Right forelimb (tissue), 1 donor: Measurements from ENCODE around the gene ZNF219.

Experiments used
- DNase-seq: peaks from one replicate; pipeline ENCODE4 v3.0.0-alpha.2; 2018

ZNF219 gene

GRCh38 chr14:21063479-21063878 lies 35.0 kb downstream of the ZNF219 start:
- DNase-seq, result no peak

- DNase-seq, result no peak
These were observed 37.1 kb downstream of the ZNF219 start for GRCh38 chr14:21061347-21061668.

GRCh38 chr14:21060614-21061346 lies 37.7 kb downstream of the ZNF219 start:
- DNase-seq, result no peak

- DNase-seq, result no peak
These were observed 38.4 kb downstream of the ZNF219 start for GRCh38 chr14:21059842-21060613.

GRCh38 chr14:21058903-21059302 lies 39.6 kb downstream of the ZNF219 start:
- no peak for DNase-seq

GRCh38 chr14:21057803-21058675 lies 40.4 kb downstream of the ZNF219 start, which contains the start of gene RNASE8:
TSS of gene RNASE8 (plus strand) at chr14:21057822. CDS start at chr14:21057893, 71 bp downstream.
- DNase-seq, result no peak

- DNase-seq, result no peak
These were observed 41.8 kb downstream of the ZNF219 start for GRCh38 chr14:21056520-21057163.

- no peak for DNase-seq
These were observed 42.9 kb downstream of the ZNF219 start for GRCh38 chr14:21055432-21056117.

- no peak for DNase-seq
These were observed 43.7 kb downstream of the ZNF219 start for GRCh38 chr14:21054768-21055145.

GRCh38 chr14:21054123-21054767 lies 44.2 kb downstream of the ZNF219 start:
- no peak for DNase-seq

- DNase-seq, result no peak
These were observed 45.0 kb downstream of the ZNF219 start for GRCh38 chr14:21053184-21054122.

GRCh38 chr14:21050597-21050996 lies 47.9 kb downstream of the ZNF219 start:
- no peak for DNase-seq

- DNase-seq, result no peak
These were observed 49.2 kb downstream of the ZNF219 start for GRCh38 chr14:21049271-21049673.

GRCh38 chr14:21048638-21049037 lies 49.8 kb downstream of the ZNF219 start:
- no peak for DNase-seq

- DNase-seq, result no peak
These were observed 51.1 kb downstream of the ZNF219 start for GRCh38 chr14:21047378-21047781.

GRCh38 chr14:21043974-21044618 lies 54.4 kb downstream of the ZNF219 start:
- no peak for DNase-seq

GRCh38 chr14:21043387-21043973 lies 55.0 kb downstream of the ZNF219 start:
- no peak for DNase-seq

- no peak for DNase-seq
These were observed 55.5 kb downstream of the ZNF219 start for GRCh38 chr14:21042918-21043317.

GRCh38 chr14:21041676-21042433 lies 56.6 kb downstream of the ZNF219 start, which contains the start of gene RNASE7:
TSS of gene RNASE7 (plus strand) at chr14:21042362. CDS start at chr14:21042993, 631 bp downstream.
- no peak for DNase-seq
